Effector memory CD8-positive, alpha-beta T cell (primary cell): ENCODE results near the gene C1QTNF12.
A peak's percentile ranks its signal among the peaks of the same experiment; 100 is the strongest.

Experiments
- ATAC-seq: fragments of 150-1000 bp; cut with Tn5 transposase; replicated peaks from 2 replicates; pipeline ENCODE4 v1.10.0; 2021; ENCODE audit warnings: mild to moderate bottlenecking, moderate library complexity
- DNase-seq, 3 experiments: peaks; one replicate each; pipeline ENCODE4 v3.0.0; 2021
- H3K27ac Mint-ChIP-seq, 2 donors: one replicate each; pipeline ENCODE4 v1.8.0; 2022; ENCODE audit warnings: mild to moderate bottlenecking in 2 of 2, mixed read lengths in 2 of 2, moderate library complexity in 2 of 2
- H3K27me3 Mint-ChIP-seq, 2 donors: one replicate each; pipeline ENCODE4 v1.8.0; 2022; ENCODE audit warnings: mixed read lengths in 2 of 2
- H3K36me3 Mint-ChIP-seq: one replicate; pipeline ENCODE4 v1.8.0; 2022; ENCODE audit warnings: mild to moderate bottlenecking, moderate library complexity, mixed read lengths; ENCODE audit not compliant: insufficient read depth
- H3K4me1 Mint-ChIP-seq, 2 donors: one replicate each; pipeline ENCODE4 v1.8.0; 2022; ENCODE audit warnings: low read depth in 2 of 2, mixed read lengths in 2 of 2
- H3K4me3 Mint-ChIP-seq, 2 donors: one replicate each; pipeline ENCODE4 v1.8.0; 2022; ENCODE audit warnings: mild to moderate bottlenecking in 2 of 2, mixed read lengths in 2 of 2, moderate library complexity in 2 of 2
- H3K9me3 Mint-ChIP-seq, 2 donors: one replicate each; pipeline ENCODE4 v1.8.0; 2022; ENCODE audit warnings: mixed read lengths in 2 of 2

Gene C1QTNF12

DNA sequence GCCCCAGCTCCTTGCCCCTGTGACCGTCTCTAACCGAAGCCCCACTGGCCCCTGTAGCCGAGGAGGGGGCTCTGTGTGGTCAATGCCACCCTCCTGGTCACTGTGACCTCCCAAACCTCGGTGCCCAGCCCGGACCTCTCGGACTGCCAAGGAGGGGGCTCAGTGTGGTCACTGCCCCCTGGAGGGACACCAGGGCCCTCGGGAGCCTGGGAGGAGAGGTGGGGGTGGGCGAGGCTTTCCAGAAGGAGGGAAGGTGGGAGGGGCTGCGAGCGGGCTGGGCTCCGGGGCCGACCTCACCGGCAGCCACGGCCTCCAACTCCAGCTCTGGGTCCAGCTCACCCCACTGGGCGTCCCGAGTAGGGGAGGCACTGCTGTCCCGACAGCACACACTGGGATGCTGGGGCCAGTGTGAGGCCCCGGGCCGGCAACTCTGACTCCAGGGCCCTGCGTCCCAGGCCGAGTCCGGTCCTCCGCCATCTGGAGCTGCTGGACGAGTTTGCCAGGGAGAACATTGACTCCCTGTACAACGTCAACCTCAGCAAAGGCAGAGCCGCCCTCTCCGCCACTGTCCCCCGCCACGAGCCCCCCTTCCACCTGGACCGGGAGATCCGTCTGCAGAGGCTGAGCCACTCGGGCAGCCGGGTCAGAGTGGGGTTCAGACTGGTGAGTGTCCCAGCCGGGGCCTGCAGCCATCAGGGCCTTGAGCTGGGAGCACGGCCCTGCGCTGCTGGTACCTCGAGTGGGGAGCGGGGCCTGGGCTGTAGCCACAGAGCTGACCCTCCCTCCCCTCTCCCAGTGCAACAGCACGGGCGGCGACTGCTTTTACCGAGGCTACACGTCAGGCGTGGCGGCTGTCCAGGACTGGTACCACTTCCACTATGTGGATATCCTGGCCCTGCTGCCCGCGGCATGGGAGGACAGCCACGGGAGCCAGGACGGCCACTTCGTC lies 40.1 kb upstream of the C1QTNF12 start:
- peaks cover 0 to 8% of the 10 kb centered on the region in 2 donors for H3K4me1 Mint-ChIP-seq

DNA sequence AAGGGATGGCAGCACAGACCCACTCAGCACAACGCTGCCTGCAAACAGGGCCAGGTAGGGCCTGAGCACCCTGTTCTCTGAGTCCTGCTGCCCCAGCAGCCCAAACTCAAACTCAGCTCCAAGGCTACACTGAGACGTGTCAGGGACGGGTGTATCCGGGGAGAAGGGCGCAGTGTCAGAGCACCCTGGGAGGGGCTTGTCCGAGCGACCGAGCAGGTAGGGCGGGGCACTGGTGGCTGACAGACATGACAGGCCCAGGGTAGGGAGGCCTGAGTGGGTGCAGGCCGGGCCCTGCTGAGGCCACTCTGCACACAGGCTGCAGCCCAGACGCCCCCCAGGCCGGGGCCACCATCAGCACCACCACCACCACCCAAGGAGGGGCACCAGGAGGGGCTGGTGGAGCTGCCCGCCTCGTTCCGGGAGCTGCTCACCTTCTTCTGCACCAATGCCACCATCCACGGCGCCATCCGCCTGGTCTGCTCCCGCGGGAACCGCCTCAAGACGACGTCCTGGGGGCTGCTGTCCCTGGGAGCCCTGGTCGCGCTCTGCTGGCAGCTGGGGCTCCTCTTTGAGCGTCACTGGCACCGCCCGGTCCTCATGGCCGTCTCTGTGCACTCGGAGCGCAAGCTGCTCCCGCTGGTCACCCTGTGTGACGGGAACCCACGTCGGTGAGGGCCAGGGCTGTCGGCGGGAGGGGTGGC lies 39.2 kb upstream of the C1QTNF12 start:
- H3K9me3 Mint-ChIP-seq, result no peaks in the 10 kb centered on the region
- H3K27ac Mint-ChIP-seq, result no peak overlapping the region
- no peaks in the 10 kb centered on the region for H3K36me3 Mint-ChIP-seq
- peaks cover 0 to 8% of the 10 kb centered on the region in 2 donors for H3K4me1 Mint-ChIP-seq
- H3K27me3 Mint-ChIP-seq, result no peaks in the 10 kb centered on the region
- DNase-seq (no peak), ATAC-seq (no peak)
- no peak overlapping the region for H3K4me3 Mint-ChIP-seq

More for the DNA sequence above, 40.1 kb upstream of the C1QTNF12 start:
- Mint-ChIP-seq H3K27ac (no peak overlapping the region), H3K4me3 (no peak overlapping the region), H3K27me3 (no peaks in the 10 kb centered on the region), H3K9me3 (no peaks in the 10 kb centered on the region), H3K36me3 (no peaks in the 10 kb centered on the region)
- DNase-seq (no peak), ATAC-seq (no peak)

DNA sequence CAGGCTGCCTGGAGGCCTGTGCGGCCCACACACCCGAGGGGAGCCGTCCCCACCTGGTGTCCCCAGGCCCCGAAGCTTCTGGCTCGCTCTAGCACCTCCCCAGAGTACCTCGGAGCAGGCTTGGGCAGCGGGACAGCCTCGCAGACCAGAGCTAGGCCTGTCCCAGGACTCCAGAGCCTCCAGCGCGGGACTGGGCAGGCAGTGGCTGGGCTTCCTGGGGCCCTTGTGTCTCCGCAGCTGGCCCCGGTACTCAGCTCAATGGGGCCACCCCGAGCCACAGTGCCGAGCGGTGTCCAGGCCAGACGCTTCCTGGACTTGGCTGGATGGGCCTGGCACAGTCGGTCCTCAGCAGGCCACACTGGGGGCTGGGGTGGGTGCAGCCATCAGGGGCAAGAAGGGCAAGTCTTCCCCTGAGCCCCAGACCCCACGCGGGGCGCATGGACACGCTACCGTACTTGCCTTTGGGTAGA lies 38.6 kb upstream of the C1QTNF12 start:
- Mint-ChIP-seq H3K4me3 (no peak overlapping the region), H3K9me3 (no peaks in the 10 kb centered on the region), H3K36me3 (no peaks in the 10 kb centered on the region), H3K27ac (no peak overlapping the region), H3K27me3 (no peaks in the 10 kb centered on the region), H3K4me1 (peaks cover 0 to 4% of the 10 kb centered on the region in 2 donors)
- ATAC-seq, result no peak
- no peak for DNase-seq

- H3K4me3 Mint-ChIP-seq, result no peak overlapping the region
- no peaks in the 10 kb centered on the region for H3K36me3 Mint-ChIP-seq
- no peaks in the 10 kb centered on the region for H3K9me3 Mint-ChIP-seq
- no peak overlapping the region for H3K27ac Mint-ChIP-seq
- H3K27me3 Mint-ChIP-seq, result no peaks in the 10 kb centered on the region
- ATAC-seq (no peak), DNase-seq (no peak)
- H3K4me1 Mint-ChIP-seq, result peaks cover 0 to 3% of the 10 kb centered on the region in 2 donors
These were observed 37.9 kb upstream of the C1QTNF12 start for GRCh38 chr1:1284221-1285101.

- H3K27ac Mint-ChIP-seq, result no peak overlapping the region
- H3K4me1 Mint-ChIP-seq, result peaks cover 0 to 3% of the 10 kb centered on the region in 2 donors
- no peaks in the 10 kb centered on the region for H3K27me3 Mint-ChIP-seq
- ATAC-seq (no peak), DNase-seq (no peak)
- H3K36me3 Mint-ChIP-seq, result no peaks in the 10 kb centered on the region
- no peaks in the 10 kb centered on the region for H3K9me3 Mint-ChIP-seq
- no peak overlapping the region for H3K4me3 Mint-ChIP-seq
These were observed 37.3 kb upstream of the C1QTNF12 start for GRCh38 chr1:1283821-1284220.

- Mint-ChIP-seq H3K4me3 (no peak overlapping the region), H3K36me3 (no peaks in the 10 kb centered on the region), H3K27ac (no peak overlapping the region), H3K9me3 (no peaks in the 10 kb centered on the region), H3K27me3 (no peaks in the 10 kb centered on the region), H3K4me1 (peaks cover 0 to 3% of the 10 kb centered on the region in 2 donors)
- DNase-seq (no peak), ATAC-seq (no peak)
These were observed 36.5 kb upstream of the C1QTNF12 start for GRCh38 chr1:1282998-1283397.

- no peaks in the 10 kb centered on the region for H3K36me3 Mint-ChIP-seq
- no peak overlapping the region for H3K4me3 Mint-ChIP-seq
- no peak for ATAC-seq
- no peaks in the 10 kb centered on the region for H3K9me3 Mint-ChIP-seq
- H3K4me1 Mint-ChIP-seq, result peaks cover 0 to 3% of the 10 kb centered on the region in 2 donors
- H3K27ac Mint-ChIP-seq, result no peak overlapping the region
- no peak for DNase-seq
- H3K27me3 Mint-ChIP-seq, result no peaks in the 10 kb centered on the region
These were observed 35.2 kb upstream of the C1QTNF12 start for GRCh38 chr1:1281533-1282321.

- no peaks in the 10 kb centered on the region for H3K36me3 Mint-ChIP-seq
- DNase-seq (no peak), ATAC-seq (no peak)
- no peak overlapping the region for H3K4me3 Mint-ChIP-seq
- no peak overlapping the region for H3K27ac Mint-ChIP-seq
- H3K27me3 Mint-ChIP-seq, result no peaks in the 10 kb centered on the region
- H3K4me1 Mint-ChIP-seq, result peaks cover 0 to 3% of the 10 kb centered on the region in 2 donors
- no peaks in the 10 kb centered on the region for H3K9me3 Mint-ChIP-seq
These were observed 34.4 kb upstream of the C1QTNF12 start for GRCh38 chr1:1280782-1281481.

DNA sequence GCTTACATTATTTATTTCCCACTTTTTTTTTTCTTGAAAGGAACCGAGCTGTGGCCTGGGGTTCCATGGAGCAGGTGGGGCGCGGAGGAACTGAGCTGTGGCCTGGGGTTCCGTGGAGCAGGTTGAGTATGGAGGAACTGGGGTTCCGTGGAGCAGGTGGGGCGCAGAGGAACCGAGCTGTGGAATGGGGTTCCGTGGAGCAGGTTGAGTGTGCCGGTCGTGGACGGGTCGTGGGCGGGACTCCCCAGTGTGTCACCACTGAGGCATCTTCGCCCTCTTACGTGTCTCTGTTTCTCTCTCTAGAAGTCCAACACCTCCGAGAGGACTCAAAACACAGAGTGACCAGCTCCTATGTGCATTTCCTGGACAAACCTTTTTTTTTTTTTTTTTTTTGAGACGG lies 32.5 kb upstream of the C1QTNF12 start:
- H3K9me3 Mint-ChIP-seq, result no peaks in the 10 kb centered on the region
- H3K4me1 Mint-ChIP-seq, result peaks cover 0 to 7% of the 10 kb centered on the region in 2 donors
- H3K27me3 Mint-ChIP-seq, result no peaks in the 10 kb centered on the region
- DNase-seq (no peak), ATAC-seq (no peak)
- no peak overlapping the region for H3K4me3 Mint-ChIP-seq
- no peak overlapping the region for H3K27ac Mint-ChIP-seq
- H3K36me3 Mint-ChIP-seq, result no peaks in the 10 kb centered on the region

DNA sequence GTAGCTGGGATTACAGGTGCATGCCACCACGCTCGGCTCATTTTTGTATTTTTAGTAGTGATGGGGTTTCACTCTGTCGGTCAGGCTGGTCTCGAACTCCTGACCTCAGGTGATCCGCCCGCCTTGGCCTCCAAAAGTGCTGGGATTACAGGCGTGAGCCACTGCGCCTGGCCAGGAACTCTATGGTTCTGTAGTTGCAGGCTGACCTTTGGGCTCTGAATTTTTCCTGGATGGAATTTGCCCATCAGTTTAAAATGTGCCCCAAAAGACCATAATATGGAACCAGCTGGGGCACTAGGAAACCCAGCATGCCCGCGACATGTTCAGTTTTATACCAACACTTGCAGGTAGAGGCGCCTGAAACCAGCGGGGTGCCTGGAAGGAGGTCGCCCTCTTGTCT lies 32.1 kb upstream of the C1QTNF12 start:
- Mint-ChIP-seq H3K27ac (no peak overlapping the region), H3K4me1 (peaks cover 0 to 5% of the 10 kb centered on the region in 2 donors), H3K36me3 (no peaks in the 10 kb centered on the region), H3K27me3 (no peaks in the 10 kb centered on the region), H3K9me3 (no peaks in the 10 kb centered on the region), H3K4me3 (no peak overlapping the region)
- DNase-seq (no peak), ATAC-seq (no peak)

DNA sequence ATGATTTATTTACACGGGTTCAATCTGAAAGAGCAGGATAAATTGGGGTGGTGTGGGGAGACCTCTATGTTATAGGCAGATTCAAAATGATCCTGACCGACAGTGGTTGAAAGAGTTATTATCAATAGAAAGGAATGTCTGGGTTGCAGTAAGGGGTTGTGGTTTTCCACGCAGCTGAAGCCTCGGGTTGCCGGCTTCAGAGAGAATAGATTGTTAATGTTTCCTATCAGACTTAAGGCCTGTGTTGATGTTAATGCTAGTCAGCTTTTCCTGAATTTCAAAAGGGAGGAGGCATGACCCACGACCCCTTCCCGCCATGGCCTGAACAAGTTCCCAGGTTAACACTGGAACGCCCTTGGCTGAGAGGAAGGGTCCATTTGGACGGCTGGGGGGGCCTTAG lies 29.3 kb upstream of the C1QTNF12 start:
- ATAC-seq (no peak), DNase-seq (no peak)
- Mint-ChIP-seq H3K27ac (no peak overlapping the region), H3K9me3 (no peaks in the 10 kb centered on the region), H3K4me1 (peaks cover 17 to 20% of the 10 kb centered on the region in 2 donors), H3K36me3 (peaks cover 17% of the 10 kb centered on the region), H3K27me3 (no peaks in the 10 kb centered on the region), H3K4me3 (peak overlapping the region in 1 of 2 donors; percentile 37)

- peak overlapping the region in 1 of 2 donors; percentile 23 for H3K27ac Mint-ChIP-seq
- peaks cover 26 to 28% of the 10 kb centered on the region in 2 donors for H3K4me1 Mint-ChIP-seq
These were observed 28.5 kb upstream of the C1QTNF12 start for GRCh38 chr1:1274931-1275431.

More at GRCh38 chr1:1274931-1275431, 28.5 kb upstream of the C1QTNF12 start:
- Mint-ChIP-seq H3K27me3 (no peaks in the 10 kb centered on the region), H3K9me3 (no peaks in the 10 kb centered on the region), H3K36me3 (peaks cover 21% of the 10 kb centered on the region), H3K4me3 (peak overlapping the region; percentile 86 to 87)
- DNase-seq (no peak), ATAC-seq (no peak)
